ENCODE results near the gene MAPKAP1. TPM values are rescaled to one million over a fixed set of nuclear protein-coding genes. Genes with fewer than 3 reads are reported as not detected.
A peak's percentile ranks its signal among the peaks of the same experiment; 100 is the strongest.

MAPKAP1 gene
- total RNA-seq, 1 donor from 2014 or later, result 70.7 TPM

- no peaks in the 10 kb centered on the region for H3K27me3 ChIP-seq
- DNase-seq (ENCODE audit: extremely low spot score in 2 of 2), result no peak
- no peak overlapping the region for H3K4me3 ChIP-seq
- H3K9me3 ChIP-seq, result no peaks in the 10 kb centered on the region
- intact Hi-C loops (cut with DNase I), result no loop called here
- H3K27ac ChIP-seq, result no peak overlapping the region
- TF ChIP-seq CTCF (IDR thresholded peaks at IDR 0.05) (no peak), POLR2A (IDR thresholded peaks at IDR 0.05) (no peak), POLR2AphosphoS5 (IDR thresholded peaks at IDR 0.05; ENCODE audit: insufficient read depth in 1 of 2, low read depth in 1 of 2) (no peak)
- H3K4me1 ChIP-seq, result peaks cover 37% of the 10 kb centered on the region
- no peaks in the 10 kb centered on the region for H3K36me3 ChIP-seq
These were observed 54.2 kb downstream of the MAPKAP1 start for GRCh38 chr9:125652759-125653158.

GRCh38 chr9:125652233-125652594, 54.8 kb downstream of the MAPKAP1 start:
- intact Hi-C loops (cut with DNase I), result no loop called here
- H3K27me3 ChIP-seq, result no peaks in the 10 kb centered on the region
- peaks cover 42% of the 10 kb centered on the region for H3K4me1 ChIP-seq
- H3K27ac ChIP-seq, result no peak overlapping the region
- TF ChIP-seq POLR2AphosphoS5 (IDR thresholded peaks at IDR 0.05; ENCODE audit: insufficient read depth in 1 of 2, low read depth in 1 of 2) (no peak), POLR2A (IDR thresholded peaks at IDR 0.05) (no peak), CTCF (IDR thresholded peaks at IDR 0.05) (no peak)
- H3K4me3 ChIP-seq, result no peak overlapping the region
- DNase-seq (ENCODE audit: extremely low spot score in 2 of 2), result no peak
- no peaks in the 10 kb centered on the region for H3K36me3 ChIP-seq
- H3K9me3 ChIP-seq, result no peaks in the 10 kb centered on the region

GRCh38 chr9:125651576-125652232, 55.3 kb downstream of the MAPKAP1 start:
- intact Hi-C loops (cut with DNase I), result no loop called here
- Histone ChIP-seq H3K27ac (peak overlapping the region; percentile 0), H3K9me3 (no peaks in the 10 kb centered on the region), H3K4me3 (no peak overlapping the region), H3K36me3 (no peaks in the 10 kb centered on the region), H3K27me3 (no peaks in the 10 kb centered on the region), H3K4me1 (peaks cover 47% of the 10 kb centered on the region)
- TF ChIP-seq POLR2A (IDR thresholded peaks at IDR 0.05) (no peak), CTCF (IDR thresholded peaks at IDR 0.05) (no peak), POLR2AphosphoS5 (IDR thresholded peaks at IDR 0.05; ENCODE audit: insufficient read depth in 1 of 2, low read depth in 1 of 2) (no peak)
- DNase-seq (ENCODE audit: extremely low spot score in 2 of 2), result no peak

- TF ChIP-seq POLR2AphosphoS5 (IDR thresholded peaks at IDR 0.05; ENCODE audit: insufficient read depth in 1 of 2, low read depth in 1 of 2) (no peak), POLR2A (IDR thresholded peaks at IDR 0.05) (no peak), CTCF (IDR thresholded peaks at IDR 0.05) (no peak)
- Histone ChIP-seq H3K36me3 (no peaks in the 10 kb centered on the region), H3K27ac (no peak overlapping the region), H3K9me3 (no peaks in the 10 kb centered on the region), H3K4me3 (no peak overlapping the region), H3K27me3 (no peaks in the 10 kb centered on the region), H3K4me1 (peaks cover 41% of the 10 kb centered on the region)
- intact Hi-C loops (cut with DNase I), result no loop called here
- no peak for DNase-seq (ENCODE audit: extremely low spot score in 2 of 2)
These were observed 56.7 kb downstream of the MAPKAP1 start for GRCh38 chr9:125650271-125650737.

GRCh38 chr9:125649826-125650225, 57.2 kb downstream of the MAPKAP1 start:
- Histone ChIP-seq H3K9me3 (no peaks in the 10 kb centered on the region), H3K27ac (no peak overlapping the region), H3K4me1 (peaks cover 41% of the 10 kb centered on the region), H3K27me3 (no peaks in the 10 kb centered on the region), H3K4me3 (no peak overlapping the region), H3K36me3 (no peaks in the 10 kb centered on the region)
- intact Hi-C loops (cut with DNase I), result no loop called here
- TF ChIP-seq POLR2A (IDR thresholded peaks at IDR 0.05), result no peak
- no peak for TF ChIP-seq CTCF (IDR thresholded peaks at IDR 0.05)
- TF ChIP-seq POLR2AphosphoS5 (IDR thresholded peaks at IDR 0.05; ENCODE audit: insufficient read depth in 1 of 2, low read depth in 1 of 2), result no peak
- no peak for DNase-seq (ENCODE audit: extremely low spot score in 2 of 2)

Data from vagina (tissue), 2 donors.